ENCODE measurements around the gene PURB.

- TF ChIP-seq CTCF (IDR thresholded peaks at IDR 0.05) (no peak), POLR2A (IDR thresholded peaks at IDR 0.05) (no peak)
Measured at GRCh38 chr7:44899443-44899842, 14.1 kb upstream of the PURB start.

All from esophagus squamous epithelium (tissue), 4 donors.